Neural progenitor cell (in vitro differentiated cells): ENCODE data around the gene LRP1B.

Experiments used
- CTCF ChIP-seq: fragments of 200-600 bp; sonication (generic); IDR thresholded peaks from 2 replicates; pipeline ENCODE4 v1.5.1; 2017; ENCODE audit warnings: antibody characterized with exemption, mild to moderate bottlenecking
- EZH2 ChIP-seq: fragments of 200-600 bp; sonication (generic); IDR thresholded peaks from 2 replicates; pipeline ENCODE4 v1.6.1; 2017; ENCODE audit warnings: antibody characterized with exemption, mild to moderate bottlenecking, moderate library complexity

- TF ChIP-seq CTCF (no peak), EZH2 (no peak)
Measured at GRCh38 chr2:140539242-140539875, 1591.5 kb downstream of the LRP1B start.
